HG03135 (cell line): ENCODE results near the gene KRTAP19-1.
"Not testable (repeated sequence)": the region's sequence is repeated elsewhere in the genome, so short reads cannot be mapped to it uniquely, and the experiment has no call there.

ENCODE experiments used
- ATAC-seq: cut with Tn5 transposase; IDR thresholded peaks from one replicate; pipeline ENCODE4 v1.9.1; 2021; ENCODE audit warnings: mild to moderate bottlenecking, moderate library complexity; ENCODE audit not compliant: unreplicated experiment

Gene KRTAP19-1

DNA sequence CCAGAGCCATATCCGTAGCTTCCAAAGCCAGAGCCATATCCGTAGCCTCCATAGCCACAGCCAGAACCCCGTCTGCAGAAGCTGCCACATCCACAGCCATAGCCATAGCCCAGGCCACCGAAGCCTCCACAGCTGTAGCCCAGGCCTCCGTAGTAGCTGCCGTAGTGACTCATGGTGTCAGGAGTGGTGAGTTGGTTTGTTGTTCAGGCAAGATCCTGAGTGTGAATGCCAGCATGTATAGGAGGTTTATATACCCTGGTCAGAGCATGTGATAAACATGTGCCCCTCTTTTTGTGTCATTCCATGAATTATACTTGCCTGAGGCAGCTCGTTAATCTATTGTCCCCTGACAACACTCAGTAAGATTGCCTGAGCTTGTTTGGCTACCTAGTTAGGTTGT, at the start of gene KRTAP19-1:
Gene KRTAP19-1 (minus strand): TSS at position 223 of the 400 bp plus-strand sequence. CDS start 50 bp downstream, at position 173.
- ATAC-seq = no peak

DNA sequence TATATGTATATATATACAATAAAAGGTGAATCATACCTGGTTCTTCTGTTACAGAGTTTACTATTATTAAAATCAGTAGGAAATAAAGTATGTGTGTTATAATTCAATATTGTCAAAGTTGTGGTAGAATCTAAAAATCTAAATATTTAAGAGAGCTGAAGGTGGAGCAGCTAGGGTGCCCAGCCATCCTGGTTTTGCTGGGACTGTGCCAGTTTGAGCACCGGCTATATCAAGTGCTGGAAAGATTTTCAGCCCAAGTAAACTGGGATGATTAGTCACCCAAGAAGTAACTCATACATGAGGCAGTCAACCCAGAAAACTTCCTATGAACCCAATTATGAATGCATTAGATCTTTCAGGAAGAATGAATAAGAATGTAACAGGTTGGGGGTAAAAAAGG, 38.7 kb upstream of the KRTAP19-1 start:
- ATAC-seq = no peak

DNA sequence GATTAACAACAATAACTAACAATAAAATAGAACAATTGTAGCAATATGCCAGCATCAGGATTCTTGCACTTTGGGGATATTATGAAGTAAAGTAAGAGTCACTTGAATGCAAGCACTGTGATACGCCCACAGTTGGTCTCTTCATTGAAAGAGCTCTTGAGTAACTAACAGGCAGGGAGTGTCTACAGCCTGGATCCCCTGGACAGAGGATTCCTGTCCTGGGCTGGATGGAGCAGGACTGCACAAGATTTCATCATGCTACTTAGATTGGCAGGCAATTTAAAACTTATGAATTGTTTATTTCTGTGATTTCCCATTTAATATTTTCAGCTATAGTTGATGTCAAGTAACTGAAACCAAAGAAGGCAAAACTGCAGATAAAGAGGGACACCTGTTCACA, 35.5 kb upstream of the KRTAP19-1 start:
- no peak for ATAC-seq

DNA sequence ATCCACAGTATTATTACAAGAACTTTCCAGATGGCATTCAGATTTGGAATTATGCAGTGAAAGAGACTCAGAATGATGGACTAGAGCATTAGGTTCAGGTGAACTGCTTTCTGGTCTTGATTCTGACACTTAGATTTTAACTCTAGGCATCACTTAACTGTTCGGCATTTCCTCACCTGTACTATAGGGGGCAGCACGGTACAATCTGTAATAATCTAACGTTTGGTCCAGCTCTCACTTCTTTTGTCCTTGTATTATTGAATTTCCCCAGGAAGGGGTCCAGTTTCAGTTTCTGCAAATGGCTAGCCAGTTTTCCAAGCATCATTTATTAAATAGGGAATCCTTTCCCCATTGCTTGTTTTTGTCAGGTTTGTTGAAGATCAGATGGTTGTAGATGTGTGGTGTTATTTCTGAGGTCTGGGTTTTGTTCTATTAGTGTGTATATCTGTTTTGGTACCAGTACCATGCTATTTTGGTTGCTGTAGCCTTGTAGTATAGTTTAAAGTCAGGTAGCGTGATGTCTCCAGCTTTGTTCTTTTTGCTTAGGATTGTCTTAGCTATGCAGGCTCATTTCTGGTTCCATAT, 25.5 kb upstream of the KRTAP19-1 start:
- not testable (repeated sequence) for ATAC-seq

DNA sequence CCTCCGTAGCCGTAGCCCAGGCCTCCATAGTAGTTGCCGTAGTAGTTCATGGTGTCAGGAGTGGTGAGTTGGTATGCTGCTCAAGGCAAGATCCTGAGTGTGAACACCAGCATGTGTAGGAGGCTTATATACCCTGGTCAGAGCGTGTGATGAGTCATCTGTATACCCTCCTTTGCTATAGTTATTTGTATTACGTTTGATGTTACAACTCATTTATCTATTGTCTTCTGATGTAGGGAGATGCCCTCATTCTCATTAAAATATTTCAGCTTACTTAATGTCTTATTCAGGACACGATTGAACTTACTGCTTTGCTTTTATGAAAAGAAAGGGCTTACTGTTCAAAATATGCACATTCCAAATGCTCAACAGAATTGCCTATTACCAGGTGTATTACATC, 21.9 kb upstream of the KRTAP19-1 start, which contains the start of gene KRTAP19-5:
Gene KRTAP19-5 (minus strand): TSS at position 101 of the 400 bp plus-strand sequence. CDS start 51 bp downstream, at position 50.
- no peak for ATAC-seq

DNA sequence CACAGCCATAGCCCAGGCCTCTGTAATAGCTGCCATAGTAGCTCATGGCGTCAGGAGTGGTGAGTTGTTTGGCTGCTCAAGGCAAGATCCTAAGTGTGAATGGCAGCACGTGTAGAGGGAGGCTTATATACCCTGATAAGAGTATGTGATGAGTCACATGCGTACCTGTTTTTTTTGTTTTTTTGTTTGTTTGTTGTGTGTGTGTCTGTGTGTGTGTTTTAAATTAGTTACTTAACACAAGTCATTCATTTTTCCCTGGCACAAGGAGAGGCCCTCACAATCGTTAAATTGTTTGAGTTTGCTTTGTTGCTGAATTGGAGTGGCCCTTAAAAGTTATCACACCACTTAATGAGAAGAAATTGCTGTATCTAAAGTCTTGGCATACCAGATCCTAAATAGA, 16.9 kb upstream of the KRTAP19-1 start, which contains the start of gene KRTAP19-4:
Gene KRTAP19-4 (minus strand): TSS at position 101 of the 400 bp plus-strand sequence. CDS start 55 bp downstream, at position 46.
- no peak for ATAC-seq

DNA sequence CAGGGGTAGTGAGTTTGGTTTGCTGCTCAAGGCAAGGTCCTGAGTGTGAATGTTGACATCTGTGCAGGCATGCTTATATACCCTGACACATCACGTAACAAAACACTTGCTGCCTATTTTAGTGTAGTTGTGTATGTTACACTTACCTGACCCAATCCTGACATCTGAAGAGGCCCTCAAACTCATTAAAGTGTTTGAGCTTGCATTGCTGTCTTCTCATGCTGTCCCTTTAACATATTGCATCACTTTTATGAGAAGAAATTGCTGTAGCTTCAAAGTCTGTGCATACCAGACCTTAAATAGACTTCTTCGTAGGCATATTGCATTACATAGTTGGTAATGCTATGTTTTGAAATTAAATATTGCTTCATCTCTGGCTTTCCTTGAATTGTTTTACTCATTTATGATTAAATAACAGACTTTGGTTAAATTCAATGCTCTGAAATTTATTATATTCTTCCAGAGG, 11.8 kb upstream of the KRTAP19-1 start, which contains the start of gene KRTAP19-3:
Gene KRTAP19-3 (minus strand): TSS at position 51 of the 466 bp plus-strand sequence. CDS start 56 bp downstream, outside the sequence.
- ATAC-seq = no peak

DNA sequence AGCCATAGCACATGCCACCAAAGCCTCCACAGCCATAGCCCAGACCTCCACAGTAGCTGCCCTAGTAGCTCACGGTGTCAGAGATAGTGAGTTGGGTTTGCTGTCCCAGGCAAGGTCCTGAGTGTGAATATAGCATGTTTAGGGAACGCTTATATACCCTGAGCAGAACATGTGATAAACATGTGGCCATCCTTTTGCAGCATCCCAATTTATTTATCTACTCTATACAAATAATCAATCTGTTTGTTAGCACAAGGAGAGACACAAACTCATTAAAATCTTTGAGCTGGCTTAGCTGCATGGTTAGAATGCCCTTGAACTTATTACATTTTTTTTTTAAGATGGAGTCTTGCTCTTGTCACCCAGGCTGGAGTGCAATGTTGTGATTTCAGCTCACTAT, 7.2 kb upstream of the KRTAP19-1 start, which contains the start of gene KRTAP19-2:
Gene KRTAP19-2 (minus strand): TSS at position 101 of the 400 bp plus-strand sequence. CDS start 88 bp downstream, at position 13.
- no peak for ATAC-seq

DNA sequence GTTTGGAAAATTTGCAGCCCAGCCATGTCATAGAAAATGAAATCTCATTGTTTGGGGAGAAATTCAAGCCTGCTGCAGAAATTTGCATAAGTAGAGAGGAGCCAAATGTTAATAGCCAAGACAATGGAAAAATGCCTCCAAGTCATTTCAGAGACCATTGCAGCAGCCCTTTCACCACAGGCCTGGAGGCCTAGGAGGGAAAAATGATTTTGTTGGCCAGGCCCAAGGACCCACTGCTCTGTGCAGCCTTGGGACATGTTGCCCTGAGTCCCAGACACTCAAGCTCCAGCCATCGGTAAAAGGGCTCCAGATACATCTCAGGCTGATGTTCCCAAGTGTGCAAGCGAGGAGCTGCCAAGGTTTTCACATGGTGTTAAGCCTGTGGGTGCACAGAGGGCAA, 6.0 kb upstream of the KRTAP19-1 start:
- no peak for ATAC-seq

DNA sequence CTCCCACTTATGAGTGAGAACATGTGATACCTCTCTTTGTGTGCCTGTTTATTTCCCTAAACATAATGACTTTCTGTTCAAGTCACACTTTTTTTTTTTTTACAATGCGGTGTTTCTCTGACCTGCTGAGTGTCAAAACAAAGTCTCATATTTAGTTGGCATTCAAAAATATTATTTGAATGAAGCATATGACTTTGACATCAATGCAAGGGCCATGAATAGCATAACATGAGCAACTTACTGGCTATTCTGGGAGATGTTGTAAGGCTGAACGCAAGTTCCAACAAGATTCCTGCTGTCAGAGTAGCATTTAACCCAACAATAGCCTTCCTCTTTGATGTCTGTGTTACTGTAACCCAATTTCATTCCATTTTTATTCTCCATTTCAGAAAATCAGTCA, 2.0 kb upstream of the KRTAP19-1 start:
- ATAC-seq = no peak

DNA sequence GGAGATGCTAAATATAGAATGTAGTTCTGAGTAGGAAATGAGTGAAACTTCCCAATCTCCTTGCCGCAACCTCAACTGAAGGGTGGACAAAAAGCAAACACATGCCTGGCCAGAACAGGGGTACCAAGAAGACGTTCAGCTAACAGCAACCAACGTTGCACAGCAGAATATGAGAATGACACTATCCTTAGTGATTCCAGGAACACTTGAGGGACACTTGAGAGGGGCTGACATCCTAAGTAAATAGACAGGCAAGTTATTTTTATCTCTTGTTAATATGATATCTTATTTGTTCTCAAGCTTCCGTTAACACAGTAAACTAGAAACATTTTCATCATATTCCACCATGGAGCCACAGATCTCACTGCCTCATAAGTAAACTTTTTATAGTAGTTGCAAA, 908 bp downstream of the KRTAP19-1 start:
- no peak for ATAC-seq

DNA sequence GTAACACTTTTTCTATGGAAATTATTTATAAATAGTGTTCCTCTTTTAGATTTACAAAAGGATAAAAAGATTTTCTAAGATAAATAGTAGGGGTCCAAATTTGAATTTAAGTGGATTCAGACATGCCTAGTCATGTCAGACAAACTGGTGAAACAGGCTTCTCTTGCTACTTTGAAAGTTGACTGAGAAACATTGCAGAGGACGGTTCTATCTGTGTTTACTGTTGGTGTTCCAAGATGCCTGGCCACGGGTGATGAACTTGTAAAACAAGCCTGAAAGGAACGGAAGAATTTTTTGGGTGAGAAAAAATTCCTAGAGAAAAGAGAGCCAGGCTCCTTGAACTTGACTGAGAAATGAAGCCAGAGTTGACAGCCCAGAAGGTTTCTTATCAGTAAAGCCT, 2.2 kb downstream of the KRTAP19-1 start:
- no peak for ATAC-seq

DNA sequence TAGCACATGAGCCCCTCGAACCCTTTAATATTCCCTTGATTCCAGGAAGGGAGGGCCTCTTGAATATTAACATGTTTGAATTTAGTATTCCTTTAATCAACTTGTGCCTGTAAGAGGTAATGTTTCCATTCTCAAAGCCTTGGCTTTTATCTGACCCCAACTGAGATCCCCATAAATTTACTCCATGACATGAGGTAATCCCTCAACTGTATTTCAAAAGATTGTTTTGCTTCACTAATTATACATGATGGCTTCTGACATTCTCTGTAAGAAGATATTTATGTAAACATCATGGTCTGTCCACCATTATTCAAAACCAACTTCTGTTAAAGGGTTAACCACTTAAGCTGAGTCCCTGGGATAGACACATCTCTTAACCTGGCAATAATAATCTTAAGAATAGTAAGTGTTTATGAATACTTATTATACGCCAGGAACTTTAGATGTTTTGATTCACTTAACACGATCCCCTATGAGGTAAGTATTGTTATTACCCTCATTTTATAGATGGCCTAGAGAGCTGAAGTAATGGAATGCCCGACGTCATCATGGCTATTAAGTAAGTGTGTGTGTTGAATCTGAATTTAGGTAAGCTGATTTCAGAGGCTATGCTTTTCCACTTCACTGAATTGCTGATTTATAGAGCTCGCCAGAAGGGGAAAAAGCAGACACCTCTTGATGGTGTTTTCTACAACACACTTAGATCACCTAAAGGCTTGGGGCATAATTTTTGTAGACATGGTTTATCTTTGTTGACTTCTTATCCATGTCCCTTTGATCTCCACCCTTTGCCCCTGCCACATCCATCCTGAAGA, 11.1 kb downstream of the KRTAP19-1 start:
- no peak for ATAC-seq

DNA sequence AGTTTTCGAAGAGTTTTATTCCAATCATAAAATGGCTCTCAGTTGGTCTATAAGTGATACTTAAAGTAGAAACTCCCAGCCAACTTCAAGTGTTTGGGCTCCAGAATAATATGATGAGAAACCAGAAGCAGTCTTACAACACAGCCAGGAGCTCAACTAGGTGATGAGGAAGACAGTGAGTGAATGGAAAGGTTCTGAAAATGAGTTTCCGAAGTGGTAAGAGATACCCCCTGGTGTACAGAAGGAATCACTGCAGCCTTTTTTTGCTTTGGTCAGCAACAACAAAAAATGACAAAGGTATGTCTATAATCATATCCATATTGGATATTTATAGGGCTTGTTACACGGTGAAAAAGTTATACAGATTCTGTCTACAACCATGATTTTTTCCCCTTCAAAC, 16.5 kb downstream of the KRTAP19-1 start:
- ATAC-seq = no peak

DNA sequence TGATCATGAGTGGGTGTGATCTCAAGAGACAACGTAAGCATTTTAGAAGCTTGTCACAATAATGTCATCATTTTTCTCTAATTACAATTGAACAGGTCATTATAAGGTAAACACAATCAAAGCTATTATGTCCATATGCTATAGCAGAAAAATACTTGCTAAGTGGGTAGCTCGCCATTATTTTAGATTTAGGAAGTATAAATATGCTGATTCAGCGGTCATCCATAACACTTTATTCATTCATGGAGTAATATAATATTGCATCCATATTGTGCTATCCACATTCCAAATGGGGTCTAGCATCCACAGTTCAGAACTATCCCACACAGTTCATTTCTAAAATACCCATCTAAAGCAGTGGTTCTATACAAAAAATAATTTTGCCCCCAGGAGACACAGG, 31.7 kb downstream of the KRTAP19-1 start:
- ATAC-seq = no peak

DNA sequence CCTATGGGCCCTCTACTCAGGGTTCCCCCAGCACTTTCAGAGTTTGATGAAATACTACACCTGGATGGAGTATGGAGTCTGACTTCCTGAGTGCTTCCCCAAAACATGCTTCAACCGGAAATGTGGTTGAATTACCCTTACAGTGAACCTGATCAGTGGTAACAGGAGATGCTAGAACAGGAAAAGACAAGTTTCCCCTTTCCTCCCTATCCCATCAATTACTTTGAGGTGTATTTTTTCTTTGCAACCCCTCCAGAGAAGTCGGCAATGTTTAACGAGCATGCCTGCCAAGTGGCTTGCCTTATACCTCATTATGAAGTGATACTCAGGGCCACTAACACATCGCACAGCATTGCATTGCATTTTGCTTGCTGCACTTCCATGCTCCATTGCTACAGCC, 33.1 kb downstream of the KRTAP19-1 start:
- ATAC-seq = no peak

DNA sequence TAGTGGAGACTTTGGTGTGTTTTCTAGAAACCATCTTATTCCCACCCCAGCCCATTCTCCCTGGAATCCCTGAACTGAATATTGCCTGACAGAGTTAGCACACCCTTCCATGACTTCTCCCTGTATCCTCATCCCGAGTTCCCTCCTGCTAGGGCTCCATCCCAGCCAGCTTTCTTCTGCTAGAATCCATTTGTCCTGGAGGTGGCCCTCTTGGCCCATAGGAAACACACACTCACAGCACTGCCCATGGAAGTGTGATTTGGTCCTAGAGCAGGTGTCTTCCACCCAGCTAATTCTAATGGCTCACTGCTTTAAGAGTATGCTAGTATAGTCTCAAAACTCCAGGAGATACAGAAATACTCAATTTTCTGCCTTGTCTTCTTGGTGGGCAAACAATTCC, 36.0 kb downstream of the KRTAP19-1 start:
- no peak for ATAC-seq

DNA sequence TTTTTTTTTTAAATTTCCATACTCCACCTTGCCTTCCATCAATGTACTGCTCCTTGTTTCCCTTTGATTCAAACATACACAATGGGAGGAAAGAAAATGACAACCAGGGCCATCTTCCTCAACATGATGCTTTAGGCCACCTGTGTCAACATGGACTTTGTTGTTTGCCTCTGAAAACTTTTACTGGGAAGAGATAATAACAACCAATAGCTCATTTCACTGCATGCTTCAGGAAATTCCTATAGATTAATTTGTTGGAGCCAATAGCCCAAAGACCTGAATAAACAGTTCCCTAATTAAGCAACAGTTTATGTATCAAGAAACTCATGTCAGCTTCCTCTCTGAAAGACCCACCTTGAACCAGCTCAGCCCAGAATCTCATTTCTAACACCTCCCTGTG, 36.9 kb downstream of the KRTAP19-1 start:
- ATAC-seq = no peak

DNA sequence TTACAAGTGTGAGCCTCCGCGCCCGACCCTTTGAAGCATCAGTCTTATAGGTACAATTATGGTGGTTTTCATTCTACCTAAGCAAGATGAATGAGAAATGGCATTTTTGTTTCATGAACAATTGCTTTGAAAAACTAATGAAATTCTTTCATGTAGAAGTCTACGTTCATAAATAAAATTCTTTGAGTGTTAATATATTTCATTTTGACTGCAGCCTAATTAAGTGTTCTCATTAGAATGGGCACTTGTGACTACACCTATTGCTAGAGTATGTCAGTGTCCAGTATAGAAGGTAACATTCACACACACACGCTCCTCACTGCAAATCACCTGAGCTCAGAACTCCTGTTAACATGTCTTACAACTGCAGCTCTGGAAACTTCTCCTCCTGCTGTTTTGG, 40.2 kb downstream of the KRTAP19-1 start, which contains the start of gene KRTAP15-1:
Gene KRTAP15-1 (plus strand): TSS at position 301 of the 400 bp plus-strand sequence. CDS start 53 bp downstream, at position 354.
- no peak for ATAC-seq

DNA sequence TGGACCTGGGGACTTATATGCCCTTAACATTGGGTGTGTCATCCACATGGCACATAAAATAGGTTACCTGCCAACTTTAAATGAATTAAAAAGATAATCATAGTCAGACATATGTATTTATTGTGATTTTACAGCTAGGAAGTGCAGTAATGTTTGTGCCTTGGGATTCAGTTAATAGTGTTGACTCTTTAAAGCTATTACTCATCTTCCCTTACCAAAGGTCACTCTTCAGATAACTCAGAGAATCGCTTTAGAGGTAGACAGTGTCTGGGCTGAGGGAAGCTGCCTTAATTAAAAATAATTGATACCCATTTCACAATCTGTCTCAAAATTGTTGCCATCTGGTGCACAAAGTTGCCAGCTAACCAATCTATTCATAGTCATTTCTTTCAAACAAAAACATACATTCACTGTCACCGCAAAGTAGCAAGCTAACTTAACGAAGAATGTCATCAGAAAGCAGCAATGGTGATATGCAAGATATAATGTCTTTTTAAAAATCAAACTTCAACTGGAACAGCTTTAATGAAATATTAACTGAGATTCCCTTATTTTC, 43.1 kb downstream of the KRTAP19-1 start:
- no peak for ATAC-seq

DNA sequence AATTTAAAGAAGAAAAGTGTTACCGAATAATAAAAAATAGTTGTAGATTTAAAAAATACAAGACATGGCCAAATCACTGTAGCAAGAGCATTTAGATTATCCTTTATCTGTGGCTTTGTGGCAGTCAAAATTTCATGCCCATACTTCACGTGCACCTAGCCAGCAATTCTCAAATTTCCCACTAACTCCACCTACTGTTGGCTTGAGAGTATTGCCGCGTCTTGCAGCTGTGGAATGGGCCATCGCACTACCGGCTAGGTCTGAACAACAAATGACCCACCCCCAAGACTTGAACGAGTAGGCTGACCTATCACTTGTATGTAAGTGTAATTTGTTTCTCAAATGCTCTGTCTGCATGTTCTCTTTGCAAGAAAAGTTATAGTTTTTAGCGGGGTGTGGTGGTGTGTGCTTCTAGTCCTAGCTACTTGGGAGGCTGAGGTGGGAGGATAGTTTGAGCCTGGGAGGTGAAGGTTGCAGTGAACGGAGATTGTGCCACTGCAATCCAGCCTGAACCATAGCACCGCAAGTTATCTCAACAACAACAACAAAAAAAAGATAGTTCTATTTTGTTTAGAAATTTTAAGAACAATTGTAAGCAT, 46.0 kb downstream of the KRTAP19-1 start:
- no peak for ATAC-seq
